ENCODE measurements around the gene SRGAP2C. TPM values are rescaled to one million over a fixed set of nuclear protein-coding genes. Genes with fewer than 3 reads are reported as not detected.
A peak's percentile ranks its signal among the peaks of the same experiment; 100 is the strongest.
"Not testable (repeated sequence)": the region's sequence is repeated elsewhere in the genome, so short reads cannot be mapped to it uniquely, and the experiment has no call there.

Gene SRGAP2C
- total RNA-seq, 3 donors from 2014 or later: 9.8 to 10.4 (median 10.3) TPM

- H3K4me3 Mint-ChIP-seq; H3K9me3 Mint-ChIP-seq; H3K4me1 Mint-ChIP-seq (ENCODE audit: low read depth); H3K36me3 Mint-ChIP-seq (ENCODE audit: insufficient read depth); DNase-seq; H3K27me3 Mint-ChIP-seq (ENCODE audit: low read depth): not testable (repeated sequence)
- peak in 1 of 2 donors; percentile 40 for ATAC-seq
These were observed 47.8 kb downstream of the SRGAP2C start for GRCh38 chr1:121232445-121233125.

DNA sequence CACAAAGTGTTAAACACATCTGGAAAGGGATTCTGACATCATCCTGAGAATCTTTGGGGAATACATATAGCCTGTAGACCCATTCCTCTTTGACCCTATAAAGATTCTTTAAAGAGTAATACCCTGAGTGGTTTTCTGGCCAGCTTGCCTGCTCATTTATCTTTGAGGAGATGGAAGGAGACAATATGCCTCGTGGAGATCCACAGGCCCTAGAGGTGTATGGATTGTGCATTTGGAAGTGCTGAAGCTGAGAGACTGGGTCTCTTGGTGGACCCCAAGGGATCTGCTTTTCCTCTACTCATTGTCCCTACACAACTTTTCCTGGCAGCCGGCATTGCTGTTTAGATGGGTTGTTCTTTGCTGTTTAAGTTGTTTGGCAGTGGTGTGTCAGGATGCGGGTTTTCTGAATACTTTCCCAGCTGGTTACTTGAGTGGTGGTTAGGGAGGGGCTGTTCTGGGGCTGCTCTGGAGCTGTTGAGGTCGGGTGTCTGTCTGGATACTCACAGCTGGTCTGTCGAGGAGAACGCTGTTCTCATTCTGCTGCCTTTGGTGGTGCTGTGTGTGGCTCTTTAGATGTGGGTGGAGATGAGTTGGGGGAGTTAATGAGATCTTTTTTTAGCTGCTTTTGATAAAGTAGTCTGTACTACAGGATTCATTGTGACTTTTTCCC is 49.5 kb downstream of the SRGAP2C start:
- H3K4me1 Mint-ChIP-seq (ENCODE audit: low read depth); H3K4me3 Mint-ChIP-seq; DNase-seq; H3K27me3 Mint-ChIP-seq (ENCODE audit: low read depth); H3K9me3 Mint-ChIP-seq; H3K36me3 Mint-ChIP-seq (ENCODE audit: insufficient read depth); ATAC-seq: not testable (repeated sequence)

GRCh38 chr1:121238384-121238783 is 53.6 kb downstream of the SRGAP2C start:
- not testable (repeated sequence) for H3K4me1 Mint-ChIP-seq (ENCODE audit: low read depth); H3K36me3 Mint-ChIP-seq (ENCODE audit: insufficient read depth); DNase-seq; H3K4me3 Mint-ChIP-seq; H3K27me3 Mint-ChIP-seq (ENCODE audit: low read depth); H3K9me3 Mint-ChIP-seq
- ATAC-seq: peak; percentile 91 to 95

DNA sequence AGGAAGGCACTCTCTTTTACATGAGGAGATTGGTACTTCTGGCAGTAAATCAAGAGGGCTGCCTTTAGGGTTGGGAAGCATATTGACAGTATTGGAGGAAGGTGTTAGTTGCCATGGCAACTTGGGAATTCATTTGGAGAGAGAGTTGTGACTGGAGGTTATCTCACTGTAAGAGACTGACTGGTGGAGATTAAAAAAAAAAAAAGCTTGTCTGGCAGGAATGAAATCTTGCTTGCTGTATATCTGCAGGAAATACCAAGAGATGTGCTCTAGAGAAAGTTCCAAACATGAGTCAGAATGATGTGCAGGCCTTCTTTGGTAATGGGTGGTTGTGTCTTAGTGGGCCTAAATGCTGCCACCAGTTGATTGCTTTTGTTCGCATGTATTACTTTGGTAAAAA is 59.1 kb downstream of the SRGAP2C start:
- H3K9me3 Mint-ChIP-seq; DNase-seq; H3K4me1 Mint-ChIP-seq (ENCODE audit: low read depth); ATAC-seq; H3K36me3 Mint-ChIP-seq (ENCODE audit: insufficient read depth); H3K4me3 Mint-ChIP-seq; H3K27me3 Mint-ChIP-seq (ENCODE audit: low read depth): not testable (repeated sequence)

GRCh38 chr1:121246399-121246798 is 61.6 kb downstream of the SRGAP2C start:
- H3K4me1 Mint-ChIP-seq (ENCODE audit: low read depth); H3K4me3 Mint-ChIP-seq; H3K9me3 Mint-ChIP-seq; H3K36me3 Mint-ChIP-seq (ENCODE audit: insufficient read depth); DNase-seq; ATAC-seq; H3K27me3 Mint-ChIP-seq (ENCODE audit: low read depth): not testable (repeated sequence)

GRCh38 chr1:121252656-121253055 is 67.9 kb downstream of the SRGAP2C start:
- not testable (repeated sequence) for DNase-seq; H3K4me3 Mint-ChIP-seq; ATAC-seq; H3K36me3 Mint-ChIP-seq (ENCODE audit: insufficient read depth); H3K9me3 Mint-ChIP-seq; H3K27me3 Mint-ChIP-seq (ENCODE audit: low read depth); H3K4me1 Mint-ChIP-seq (ENCODE audit: low read depth)

GRCh38 chr1:121254618-121255017 is 69.8 kb downstream of the SRGAP2C start:
- DNase-seq; H3K4me3 Mint-ChIP-seq; H3K9me3 Mint-ChIP-seq; H3K36me3 Mint-ChIP-seq (ENCODE audit: insufficient read depth); H3K27me3 Mint-ChIP-seq (ENCODE audit: low read depth); H3K4me1 Mint-ChIP-seq (ENCODE audit: low read depth); ATAC-seq: not testable (repeated sequence)

- H3K36me3 Mint-ChIP-seq (ENCODE audit: insufficient read depth); DNase-seq; H3K9me3 Mint-ChIP-seq; ATAC-seq; H3K27me3 Mint-ChIP-seq (ENCODE audit: low read depth); H3K4me1 Mint-ChIP-seq (ENCODE audit: low read depth); H3K4me3 Mint-ChIP-seq: not testable (repeated sequence)
These were observed 72.9 kb downstream of the SRGAP2C start for GRCh38 chr1:121257632-121258031.

- not testable (repeated sequence) for H3K27me3 Mint-ChIP-seq (ENCODE audit: low read depth); ATAC-seq; DNase-seq; H3K4me1 Mint-ChIP-seq (ENCODE audit: low read depth); H3K36me3 Mint-ChIP-seq (ENCODE audit: insufficient read depth); H3K9me3 Mint-ChIP-seq; H3K4me3 Mint-ChIP-seq
These were observed 73.4 kb downstream of the SRGAP2C start for GRCh38 chr1:121258134-121258533.

- not testable (repeated sequence) for DNase-seq; H3K4me1 Mint-ChIP-seq (ENCODE audit: low read depth); H3K4me3 Mint-ChIP-seq; H3K9me3 Mint-ChIP-seq; ATAC-seq; H3K27me3 Mint-ChIP-seq (ENCODE audit: low read depth); H3K36me3 Mint-ChIP-seq (ENCODE audit: insufficient read depth)
These were observed 75.4 kb downstream of the SRGAP2C start for GRCh38 chr1:121260205-121260604.

GRCh38 chr1:121262163-121262562 is 77.4 kb downstream of the SRGAP2C start:
- H3K4me1 Mint-ChIP-seq (ENCODE audit: low read depth); H3K4me3 Mint-ChIP-seq; H3K27me3 Mint-ChIP-seq (ENCODE audit: low read depth); ATAC-seq; H3K9me3 Mint-ChIP-seq; H3K36me3 Mint-ChIP-seq (ENCODE audit: insufficient read depth); DNase-seq: not testable (repeated sequence)

DNA sequence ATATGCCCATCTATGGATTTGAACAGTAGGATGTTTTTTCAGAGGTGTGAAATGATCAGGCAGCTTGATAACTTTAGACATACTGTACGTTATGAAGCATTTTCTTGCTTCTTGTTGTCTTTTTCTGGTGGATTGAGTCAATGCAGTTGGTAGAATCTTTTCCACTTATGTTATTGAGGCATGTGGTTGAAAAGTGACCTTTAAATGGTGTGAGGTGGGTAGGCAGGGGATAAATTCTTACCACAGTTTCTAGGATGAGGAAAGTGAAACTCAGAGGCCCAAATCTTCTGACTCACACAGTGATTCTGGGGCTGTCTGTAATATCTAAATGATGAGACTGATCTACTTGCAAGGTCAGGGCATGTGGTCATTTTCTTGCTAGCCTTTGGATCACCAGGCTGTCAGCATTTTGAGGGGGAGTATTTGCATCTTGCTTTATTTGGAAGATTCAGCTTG is 79.0 kb downstream of the SRGAP2C start:
- not testable (repeated sequence) for H3K36me3 Mint-ChIP-seq (ENCODE audit: insufficient read depth); H3K9me3 Mint-ChIP-seq; H3K27me3 Mint-ChIP-seq (ENCODE audit: low read depth); H3K4me3 Mint-ChIP-seq; DNase-seq; H3K4me1 Mint-ChIP-seq (ENCODE audit: low read depth)
- peak; percentile 88 to 90 for ATAC-seq

- H3K36me3 Mint-ChIP-seq (ENCODE audit: insufficient read depth); H3K9me3 Mint-ChIP-seq; H3K27me3 Mint-ChIP-seq (ENCODE audit: low read depth); DNase-seq; ATAC-seq; H3K4me3 Mint-ChIP-seq; H3K4me1 Mint-ChIP-seq (ENCODE audit: low read depth): not testable (repeated sequence)
These were observed 82.3 kb downstream of the SRGAP2C start for GRCh38 chr1:121267072-121267471.

DNA sequence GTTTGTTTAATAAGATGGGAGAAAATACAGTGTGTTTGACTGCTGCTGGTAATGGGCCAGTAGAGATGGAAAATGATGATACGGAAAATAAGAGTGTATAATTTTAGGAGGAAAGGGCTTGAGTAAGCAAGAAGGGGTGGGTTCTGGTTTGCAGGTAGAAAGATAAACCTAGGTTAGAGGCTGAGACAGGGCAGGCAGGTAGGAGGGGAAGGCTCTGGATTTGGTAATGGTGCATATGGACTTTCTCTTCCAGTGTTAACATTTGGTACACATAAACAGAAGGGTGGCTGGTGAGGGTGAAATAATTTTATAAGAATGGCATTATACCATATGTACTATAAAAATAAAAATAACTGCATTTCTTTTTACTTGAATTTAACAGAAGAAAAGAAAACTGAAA is 84.5 kb downstream of the SRGAP2C start:
- ATAC-seq: not testable (repeated sequence)

GRCh38 chr1:121269973-121270372 is 85.2 kb downstream of the SRGAP2C start:
- not testable (repeated sequence) for H3K27me3 Mint-ChIP-seq (ENCODE audit: low read depth); H3K36me3 Mint-ChIP-seq (ENCODE audit: insufficient read depth); DNase-seq; H3K4me1 Mint-ChIP-seq (ENCODE audit: low read depth); H3K9me3 Mint-ChIP-seq
- peak overlapping the region; percentile 79 for H3K4me3 Mint-ChIP-seq
- ATAC-seq: peak; percentile 55 to 65

More for the DNA sequence above, 84.5 kb downstream of the SRGAP2C start:
- H3K9me3 Mint-ChIP-seq; H3K36me3 Mint-ChIP-seq (ENCODE audit: insufficient read depth); DNase-seq; H3K4me1 Mint-ChIP-seq (ENCODE audit: low read depth); H3K4me3 Mint-ChIP-seq; H3K27me3 Mint-ChIP-seq (ENCODE audit: low read depth): not testable (repeated sequence)

All from activated T-cell treated with anti-CD3 and anti-CD28 coated beads, Interleukin-2, amount 50 U/mL, for 4 hours (primary cell).